Gastrocnemius medialis (tissue), 4 donors: Measurements from ENCODE around the gene WASHC4. TPM values are rescaled to one million over a fixed set of nuclear protein-coding genes. Genes with fewer than 3 reads are reported as not detected.

Experiments used
- ATAC-seq, 2 donors: fragments of 150-250 bp; one replicate each; pipeline ENCODE4 v1.9.1; 2016
- DNase-seq, 2 donors: peaks; one replicate each; pipeline ENCODE4 v3.0.0-alpha.2; 2019
- H3K27ac ChIP-seq, 4 donors: fragments of 200-600 bp; sonication (generic); 1 replicate in 1 of 4; 2 replicates in 3 of 4; pipeline ENCODE4 v1.5.1; 2016 to 2018; ENCODE audit warnings: mild to moderate bottlenecking in 2 of 4, moderate library complexity in 1 of 4
- H3K27me3 ChIP-seq, 3 donors: fragments of 200-600 bp; sonication (generic) in 2 of 3; 1 replicate in 1 of 3; 2 replicates in 2 of 3; pipeline versions ENCODE4 v1.5.1 to v1.6.0; 2016 to 2019; ENCODE audit warnings: mild to moderate bottlenecking in 1 of 3, moderate library complexity in 1 of 3
- H3K36me3 ChIP-seq, 2 donors: fragments of 200-600 bp; sonication (generic) in 1 of 2; one replicate each; pipeline ENCODE4 v1.5.1; 2017 to 2018
- H3K4me1 ChIP-seq, 2 donors: fragments of 200-600 bp; sonication (generic) in 1 of 2; one replicate each; pipeline ENCODE4 v1.5.1; 2016 to 2017; ENCODE audit warnings: mild to moderate bottlenecking in 2 of 2
- H3K4me3 ChIP-seq, 4 donors: fragments of 200-600 bp; sonication (generic) in 3 of 4; 1 replicate in 1 of 4; 2 replicates in 3 of 4; pipeline ENCODE4 v1.5.1; 2016 to 2019; ENCODE audit warnings: mild to moderate bottlenecking in 2 of 4
- H3K9me3 ChIP-seq, 3 donors: fragments of 200-600 bp; sonication (generic) in 2 of 3; 1 replicate in 1 of 3; 2 replicates in 2 of 3; pipeline ENCODE4 v1.5.1; 2016 to 2019
- POLR2A ChIP-seq, 2 donors: fragments of 450-650 bp; IDR thresholded peaks; one replicate each; pipeline ENCODE4 v1.6.1; 2017; ENCODE audit warnings: antibody characterized with exemption in 2 of 2, mild to moderate bottlenecking in 2 of 2, moderate library complexity in 2 of 2
- in situ Hi-C, 4 donors: fragments of 200-750 bp; cut with MboI; loops; one replicate each; pipeline versions ENCODE4 v1.15.0 to v1.8.0; 2017; ENCODE audit warnings: low sequenced_read_pairs in 4 of 4
- intact Hi-C: fragments of 100-400 bp; cut with DNase I; formaldehyde crosslinking; loops from one replicate; pipeline ENCODE4 v1.15.1; 2023; ENCODE audit warnings: low total_unique reads
- total RNA-seq, 4 donors: library from RNA; depleted of rRNA; stranded (reverse); fragments of >200 nt; gene quantifications; one replicate each; pipeline versions ENCODE4 v1.1.0 to v1.2.3, GENCODE V29; 2016
- TF ChIP-seq, protein P1 (sequence below), 5 experiments: fragments of 450-650 bp in 3 of 5; fragments of 200-600 bp in 2 of 5; sonication (generic) in 2 of 5; IDR thresholded peaks in 4 of 5; conservative IDR thresholded peaks in 1 of 5; 1 replicate in 4 of 5; 2 replicates in 1 of 5; pipeline ENCODE4 v1.5.1; 2016 to 2019; ENCODE audit warnings: antibody characterized with exemption in 5 of 5, mild to moderate bottlenecking in 3 of 5, moderate library complexity in 3 of 5

Gene WASHC4
- total RNA-seq, 4 donors from 2014 or later: 23.6 to 53.2 (median 36.7) TPM

DNA sequence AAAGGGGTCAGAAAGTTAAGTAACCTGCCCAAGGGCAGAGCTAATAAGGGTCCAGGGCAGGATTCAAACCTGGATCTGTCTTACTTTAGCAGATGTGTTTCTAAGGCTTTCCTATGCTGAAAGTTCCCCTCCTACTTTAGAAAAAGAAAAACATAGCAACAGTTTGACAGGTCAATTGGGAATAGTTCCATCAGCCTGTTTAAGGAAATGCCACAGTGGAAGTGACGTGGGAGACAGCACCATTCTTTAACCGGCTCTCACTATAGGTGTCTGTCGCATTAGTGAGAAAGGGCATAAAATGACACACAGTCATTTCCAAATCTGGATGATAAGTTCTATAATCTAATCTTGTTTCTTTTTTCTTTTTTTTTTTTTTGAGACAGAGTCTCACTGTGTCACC, 30.6 kb upstream of the WASHC4 start:
- Histone ChIP-seq H3K27ac (no peak overlapping the region), H3K4me1 (no peaks in the 10 kb centered on the region), H3K36me3 (no peaks in the 10 kb centered on the region), H3K9me3 (no peaks in the 10 kb centered on the region), H3K4me3 (no peak overlapping the region), H3K27me3 (no peaks in the 10 kb centered on the region)
- DNase-seq (no peak), ATAC-seq (no peak)
- TF ChIP-seq, protein P1, sequence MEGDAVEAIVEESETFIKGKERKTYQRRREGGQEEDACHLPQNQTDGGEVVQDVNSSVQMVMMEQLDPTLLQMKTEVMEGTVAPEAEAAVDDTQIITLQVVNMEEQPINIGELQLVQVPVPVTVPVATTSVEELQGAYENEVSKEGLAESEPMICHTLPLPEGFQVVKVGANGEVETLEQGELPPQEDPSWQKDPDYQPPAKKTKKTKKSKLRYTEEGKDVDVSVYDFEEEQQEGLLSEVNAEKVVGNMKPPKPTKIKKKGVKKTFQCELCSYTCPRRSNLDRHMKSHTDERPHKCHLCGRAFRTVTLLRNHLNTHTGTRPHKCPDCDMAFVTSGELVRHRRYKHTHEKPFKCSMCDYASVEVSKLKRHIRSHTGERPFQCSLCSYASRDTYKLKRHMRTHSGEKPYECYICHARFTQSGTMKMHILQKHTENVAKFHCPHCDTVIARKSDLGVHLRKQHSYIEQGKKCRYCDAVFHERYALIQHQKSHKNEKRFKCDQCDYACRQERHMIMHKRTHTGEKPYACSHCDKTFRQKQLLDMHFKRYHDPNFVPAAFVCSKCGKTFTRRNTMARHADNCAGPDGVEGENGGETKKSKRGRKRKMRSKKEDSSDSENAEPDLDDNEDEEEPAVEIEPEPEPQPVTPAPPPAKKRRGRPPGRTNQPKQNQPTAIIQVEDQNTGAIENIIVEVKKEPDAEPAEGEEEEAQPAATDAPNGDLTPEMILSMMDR (IDR thresholded peaks at IDR 0.05 in 4 of 5, conservative IDR thresholded peaks at IDR 0.05 in 1 of 5): no peak
- no peak for TF ChIP-seq POLR2A (IDR thresholded peaks at IDR 0.05)
- in situ Hi-C loops (no loop called here), intact Hi-C loops (no loop called here)

- DNase-seq: no peak
- intact Hi-C loops: no loop called here
- no peak for ATAC-seq
- Histone ChIP-seq H3K9me3 (no peaks in the 10 kb centered on the region), H3K4me1 (no peaks in the 10 kb centered on the region), H3K27me3 (no peaks in the 10 kb centered on the region), H3K4me3 (no peak overlapping the region), H3K27ac (no peak overlapping the region), H3K36me3 (no peaks in the 10 kb centered on the region)
- TF ChIP-seq, protein P1 (IDR thresholded peaks at IDR 0.05 in 4 of 5, conservative IDR thresholded peaks at IDR 0.05 in 1 of 5): no peak
- TF ChIP-seq POLR2A (IDR thresholded peaks at IDR 0.05): no peak
- in situ Hi-C loops: no loop called here
These were observed 30.1 kb upstream of the WASHC4 start for GRCh38 chr12:105077435-105077834.

DNA sequence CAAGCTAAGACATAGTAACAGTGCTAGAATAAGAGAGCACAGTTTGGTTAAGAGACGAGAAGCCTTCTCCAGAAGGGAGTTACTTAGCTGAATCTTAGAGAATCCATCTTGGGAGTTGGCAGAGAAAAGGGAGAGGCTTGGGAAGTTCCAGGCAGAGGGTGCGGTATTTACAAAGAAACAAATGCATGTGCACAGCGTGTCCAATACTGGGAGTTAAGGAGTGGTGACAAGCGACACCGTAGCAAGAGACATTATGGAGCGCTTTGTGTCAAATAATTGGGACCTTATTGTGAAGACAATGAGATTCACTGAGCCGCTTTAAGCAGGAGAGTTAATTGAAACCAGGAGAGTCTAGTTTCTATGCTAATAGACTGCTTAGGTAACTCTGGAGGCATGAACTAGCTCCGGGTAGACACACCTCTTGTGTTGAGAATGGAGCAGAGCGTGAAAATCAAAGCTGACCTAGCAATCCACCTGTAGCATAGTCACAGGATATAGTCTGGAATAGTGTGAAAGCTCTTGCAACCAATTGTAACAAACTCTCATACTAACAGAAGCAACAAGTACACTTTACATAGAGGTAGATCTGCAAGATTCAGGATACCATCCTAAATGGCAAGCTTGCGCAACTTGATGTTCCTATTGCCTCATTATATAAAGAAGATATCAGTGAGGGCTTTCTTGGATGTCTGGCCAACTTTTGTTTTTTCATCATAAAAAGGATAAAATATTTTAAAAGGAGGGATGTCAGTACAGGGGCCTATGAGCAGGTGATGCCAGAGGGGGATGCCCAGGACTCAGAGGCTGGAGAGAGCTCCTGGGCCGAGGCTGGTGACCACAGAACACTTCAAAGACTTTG, 28.6 kb upstream of the WASHC4 start:
- Histone ChIP-seq H3K36me3 (no peaks in the 10 kb centered on the region), H3K4me1 (peaks cover 8 to 10% of the 10 kb centered on the region in 2 donors), H3K4me3 (no peak overlapping the region), H3K27ac (no peak overlapping the region), H3K27me3 (no peaks in the 10 kb centered on the region), H3K9me3 (no peaks in the 10 kb centered on the region)
- DNase-seq: no peak
- in situ Hi-C loops (no loop called here), intact Hi-C loops (no loop called here)
- no peak for TF ChIP-seq POLR2A (IDR thresholded peaks at IDR 0.05)
- TF ChIP-seq, protein P1 (IDR thresholded peaks at IDR 0.05 in 4 of 5, conservative IDR thresholded peaks at IDR 0.05 in 1 of 5): no peak
- no peak for ATAC-seq

DNA sequence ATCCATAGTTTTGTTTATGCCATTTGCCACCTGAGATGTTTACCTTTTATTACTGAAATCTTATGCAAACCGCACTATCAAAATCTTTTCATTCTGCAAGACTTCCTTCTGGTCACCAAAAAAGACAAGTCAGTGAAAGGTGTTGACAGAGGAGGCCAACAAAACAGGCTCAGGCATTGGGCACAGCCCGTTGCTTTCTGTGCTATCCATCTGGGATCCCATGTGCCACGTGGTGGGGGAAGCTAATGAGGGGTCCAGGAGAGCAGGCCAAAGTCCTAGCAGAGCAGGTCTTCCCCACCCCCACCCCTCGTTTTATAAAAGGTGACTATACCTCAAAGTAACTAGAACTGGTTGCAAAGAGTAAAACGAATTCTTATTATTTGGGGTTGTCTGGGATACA, 24.5 kb upstream of the WASHC4 start:
- no peaks in the 10 kb centered on the region for H3K36me3 ChIP-seq
- no peaks in the 10 kb centered on the region for H3K9me3 ChIP-seq
- H3K27me3 ChIP-seq: no peaks in the 10 kb centered on the region
- H3K27ac ChIP-seq: peak overlapping the region in 1 of 4 donors; percentile 47
- DNase-seq: no peak
- intact Hi-C loops (no loop called here), in situ Hi-C loops (no loop called here)
- H3K4me3 ChIP-seq: peak overlapping the region in 2 of 4 donors; percentile 42 to 62
- TF ChIP-seq, protein P1 (IDR thresholded peaks at IDR 0.05 in 4 of 5, conservative IDR thresholded peaks at IDR 0.05 in 1 of 5): no peak
- no peak for TF ChIP-seq POLR2A (IDR thresholded peaks at IDR 0.05)
- ATAC-seq: no peak
- peaks cover 8 to 11% of the 10 kb centered on the region in 2 donors for H3K4me1 ChIP-seq
